Measurements from ENCODE around the gene VPS37B. TPM values are rescaled to one million over a fixed set of nuclear protein-coding genes. Genes with fewer than 3 reads are reported as not detected.

VPS37B gene
- total and polyA plus RNA-seq, 2 of the 8 experiments (the other 6 are each of a cell fraction or from before 2014, with no cell fraction given), result 11.9 to 15.7 TPM

- Histone ChIP-seq H4K91ac (replicated peaks; ENCODE audit: insufficient read length, low read length) (no peak overlapping the region), H3K79me2 (ENCODE audit: control insufficient read depth in 1 of 2, insufficient read depth in 2 of 2, low read length in 2 of 2) (no peaks in the 10 kb centered on the region; a peak in 1 of 4 replicates), H3K27ac (ENCODE audit: low read depth, low read length) (no peak overlapping the region), H2BK5ac (ENCODE audit: low read depth, low read length) (no peak overlapping the region), H3K79me1 (ENCODE audit: low read depth, low read length) (peaks cover 12% of the 10 kb centered on the region; the same call in 1 of the 2 replicates), H4K8ac (ENCODE audit: extremely low read depth, insufficient read depth, low read length) (no peak overlapping the region), H3K9me3 (ENCODE audit: insufficient read depth in 2 of 2, low read depth in 1 of 2, low read length in 1 of 2) (no peaks in the 10 kb centered on the region), H4K5ac (ENCODE audit: insufficient read length, low read depth, low read length) (no peak overlapping the region), H4K20me1 (replicated peaks in 1 of 2; ENCODE audit: control insufficient read depth in 1 of 2, insufficient read depth in 2 of 2, low read length in 2 of 2) (peaks cover 20 to 23% of the 10 kb centered on the region in 2 experiments), H3K56ac (replicated peaks; ENCODE audit: insufficient read length, low read depth, low read length) (no peak overlapping the region), H3K27me3 (replicated peaks in 1 of 4; ENCODE audit: control insufficient read depth in 3 of 4, extremely low read depth in 1 of 4, insufficient read depth in 3 of 4, low read length in 3 of 4) (peaks cover 2 to 30% (median 22%) of the 10 kb centered on the region in 4 experiments), H3K4me2 (ENCODE audit: insufficient read depth in 1 of 2, low read depth in 2 of 2, low read length in 2 of 2) (no peak overlapping the region; a peak in 1 of 4 replicates), H2AFZ (ENCODE audit: low read length) (no peak overlapping the region), H3K4me1 (replicated peaks in 1 of 4; ENCODE audit: control insufficient read depth in 3 of 4, insufficient read depth in 4 of 4, low read length in 3 of 4) (peaks cover 2 to 13% (median 9%) of the 10 kb centered on the region in 4 experiments; a peak in 5 of 7 replicates), H3K23ac (ENCODE audit: insufficient read length) (no peak overlapping the region), H3K9ac (replicated peaks in 1 of 4; ENCODE audit: extremely low read depth in 1 of 4, low read depth in 3 of 4, low read length in 3 of 4) (no peak overlapping the region), H3K4me3 (ENCODE audit: extremely low read depth in 1 of 4, insufficient read depth in 2 of 4, low read depth in 3 of 4, low read length in 4 of 4) (no peak overlapping the region), H3K4ac (replicated peaks; ENCODE audit: insufficient read length, low read depth, low read length) (no peak overlapping the region), H3K14ac (ENCODE audit: insufficient read length) (no peak overlapping the region), H2BK12ac (ENCODE audit: low read depth, low read length) (no peak overlapping the region), H2BK20ac (ENCODE audit: low read length) (no peak overlapping the region), H2BK15ac (ENCODE audit: low read length) (no peak overlapping the region), H3K18ac (ENCODE audit: extremely low read depth, low read length) (no peak overlapping the region), H3K23me2 (ENCODE audit: low read depth, low read length) (peaks cover 13% of the 10 kb centered on the region; the same call in 1 of the 2 replicates), H2BK120ac (replicated peaks; ENCODE audit: low read depth, low read length) (no peak overlapping the region), H3K36me3 (ENCODE audit: control insufficient read depth in 2 of 4, insufficient read depth in 4 of 4, low read length in 3 of 4) (no peaks in the 10 kb centered on the region; a peak in 1 of 8 replicates), H2AK5ac (ENCODE audit: low read depth, low read length) (no peak overlapping the region)
- TF ChIP-seq CBX8 (IDR thresholded peaks at IDR 0.05; ENCODE audit: borderline replicate concordance, low read depth, low read length), result no peak
- TF ChIP-seq POLR2AphosphoS5 (IDR thresholded peaks at IDR 0.05; ENCODE audit: low read depth, low read length), result no peak
- no peak for TF ChIP-seq KDM1A (IDR thresholded peaks at IDR 0.05; ENCODE audit: borderline replicate concordance, low read length)
- no peak for TF ChIP-seq GABPA (IDR thresholded peaks at IDR 0.05; ENCODE audit: borderline replicate concordance, insufficient read depth, low read length)
- TF ChIP-seq BCL11A (IDR thresholded peaks at IDR 0.05; ENCODE audit: low read depth in 2 of 2, low read length in 2 of 2), result no peak
- ChIA-PET CTCF (ENCODE audit: partially characterized antibody) (interaction anchor here (1.1 to 1.3 kb wide), 2 partner anchors 34 to 44 kb away, joined by 3 to 4 read pairs; no protein-coding TSS in a partner anchor), POLR2A (ENCODE audit: partially characterized antibody) (interaction anchor here (0.7 kb wide), 1 partner anchor 54 kb away, joined by 3 read pairs; no protein-coding TSS in a partner anchor)
- 84% methylated on average over 21 of the region's 22 CpGs; no CpG with 5 or more reads in 1 of the 2 experiments for WGBS, 2 experiments (ENCODE audit: extremely low coverage in 1 of 2, insufficient coverage in 1 of 2, insufficient read length in 1 of 2, insufficient replicate concordance in 2 of 2, low coverage in 1 of 2, low lambda C conversion rate in 2 of 2, missing lambda C conversion rate in 1 of 2)
- FAIRE-seq (no peak), DNase-seq (ENCODE audit: low read depth in 1 of 2, low spot score in 2 of 2) (no peak)
These were observed 58.3 kb downstream of the VPS37B start for GRCh38 chr12:122837306-122838265.

All from H1 (cell line).